ENCODE results near the gene SBF2. TPM values are rescaled to one million over a fixed set of nuclear protein-coding genes. Genes with fewer than 3 reads are reported as not detected.

Gene SBF2
- total RNA-seq, 1 experiment from 2014 or later: 30.2 TPM

DNA sequence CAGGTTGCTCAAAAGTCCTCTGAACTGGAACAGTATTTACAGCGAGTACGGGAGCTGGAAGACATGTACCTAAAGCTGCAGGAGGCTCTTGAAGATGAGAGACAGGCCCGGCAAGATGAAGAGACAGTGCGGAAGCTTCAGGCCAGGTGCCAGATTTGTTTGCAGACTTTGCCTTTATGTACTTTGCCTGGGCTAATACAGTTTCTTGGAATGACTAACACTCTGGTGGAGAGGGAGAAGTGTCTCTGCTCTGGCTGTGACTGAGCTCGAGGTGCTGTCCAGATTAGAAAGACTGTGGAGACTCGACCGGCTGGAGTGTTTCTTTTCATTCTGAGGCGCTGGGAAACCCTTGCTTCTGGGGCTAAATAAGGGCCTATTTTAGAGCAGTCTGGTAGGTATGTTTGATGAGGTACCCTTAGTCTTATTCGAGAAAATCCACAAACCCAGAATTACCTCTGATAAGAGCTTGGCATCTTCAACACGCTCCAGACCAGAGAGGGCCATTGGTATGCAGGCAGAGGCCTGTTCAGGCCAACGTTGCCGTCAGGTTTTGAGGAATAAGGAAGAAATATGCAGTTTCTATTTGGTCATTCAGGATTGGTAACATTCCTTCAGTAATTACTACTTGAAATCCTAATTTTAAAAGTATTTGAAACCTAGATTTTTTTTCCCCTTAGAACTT is 553.7 kb downstream of the SBF2 start:
- no peak overlapping the region for H4K8ac ChIP-seq (replicated peaks; ENCODE audit: insufficient read length, low read depth, low read length)
- DNase-seq: no peak

More for the DNA sequence above, 553.7 kb downstream of the SBF2 start:
- H2BK15ac ChIP-seq (ENCODE audit: low read depth, low read length): no peak overlapping the region
- no peak overlapping the region for H3K14ac ChIP-seq (ENCODE audit: insufficient read depth, low read length)
- no peaks in the 10 kb centered on the region for H3K79me2 ChIP-seq (ENCODE audit: insufficient read depth, low read length)
- Mint-ChIP-seq H3K27ac (peak overlapping the region in 2 of 3 experiments; percentile 9 to 63; a peak in 2 of 7 replicates), H3K27me3 (ENCODE audit: low read depth) (no peaks in the 10 kb centered on the region), H3K9me3 (peaks cover 4 to 5% of the 10 kb centered on the region in 2 experiments; a peak in 3 of 5 replicates), H3K36me3 (ENCODE audit: insufficient read depth in 1 of 3, low read depth in 3 of 3) (peaks cover 39 to 71% (median 62%) of the 10 kb centered on the region in 3 experiments), H3K4me3 (no peak overlapping the region), H3K4me1 (peaks cover 3 to 7% of the 10 kb centered on the region in 2 experiments; a peak in 2 of 4 replicates)
- no peaks in the 10 kb centered on the region for H3K27me3 ChIP-seq (ENCODE audit: insufficient read depth, low read length)
- H3K56ac ChIP-seq (ENCODE audit: insufficient read length, low read depth, low read length): no peak overlapping the region
- H4K20me1 ChIP-seq (ENCODE audit: control insufficient read depth, insufficient read depth, insufficient read length): no peaks in the 10 kb centered on the region
- H3T11ph ChIP-seq (ENCODE audit: low read length): no peak overlapping the region
- no peaks in the 10 kb centered on the region for H3K79me1 ChIP-seq (ENCODE audit: insufficient read depth, low read depth, low read length, poor library complexity, severe bottlenecking)
- H3K23ac ChIP-seq (ENCODE audit: insufficient read length, low read depth, low read length): no peak overlapping the region
- WGBS (ENCODE audit: extremely low coverage, insufficient read length, low lambda C conversion rate): no CpG with 5 or more reads among the region's 12 CpGs
- H3K9ac ChIP-seq (ENCODE audit: extremely low read depth, insufficient read length, low read length): no peak overlapping the region
- H2AK5ac ChIP-seq (ENCODE audit: insufficient read length, low read length): no peak overlapping the region
- H2BK12ac ChIP-seq (ENCODE audit: insufficient read length, low read depth, low read length): no peak overlapping the region
- no peaks in the 10 kb centered on the region for H3K9me3 ChIP-seq (ENCODE audit: control insufficient read depth, low read depth, low read length)
- no peak overlapping the region for H3K27ac ChIP-seq (ENCODE audit: insufficient read length, low read depth, low read length)
- H2BK20ac ChIP-seq (ENCODE audit: low read depth, low read length, poor library complexity, severe bottlenecking): no peak overlapping the region
- no peak overlapping the region for H3K4me2 ChIP-seq (ENCODE audit: insufficient read depth, insufficient read length, low read length)
- H4K5ac ChIP-seq (ENCODE audit: insufficient read length, low read depth, low read length): no peak overlapping the region
- no peak overlapping the region for H4K91ac ChIP-seq (ENCODE audit: insufficient read length, low read depth, low read length)
- H2BK120ac ChIP-seq (ENCODE audit: low read depth, low read length, poor library complexity, severe bottlenecking): no peak overlapping the region
- H3K4me1 ChIP-seq (ENCODE audit: insufficient read depth, low read length): no peaks in the 10 kb centered on the region
- H2BK5ac ChIP-seq (ENCODE audit: insufficient read length, low read length): no peak overlapping the region
- no peak overlapping the region for H3K18ac ChIP-seq (ENCODE audit: insufficient read length, low read depth, low read length)
- no peak overlapping the region for H2AFZ ChIP-seq (ENCODE audit: low read length)
- H3K4ac ChIP-seq (ENCODE audit: low read depth, low read length): no peak overlapping the region
- TF ChIP-seq, protein P1, sequence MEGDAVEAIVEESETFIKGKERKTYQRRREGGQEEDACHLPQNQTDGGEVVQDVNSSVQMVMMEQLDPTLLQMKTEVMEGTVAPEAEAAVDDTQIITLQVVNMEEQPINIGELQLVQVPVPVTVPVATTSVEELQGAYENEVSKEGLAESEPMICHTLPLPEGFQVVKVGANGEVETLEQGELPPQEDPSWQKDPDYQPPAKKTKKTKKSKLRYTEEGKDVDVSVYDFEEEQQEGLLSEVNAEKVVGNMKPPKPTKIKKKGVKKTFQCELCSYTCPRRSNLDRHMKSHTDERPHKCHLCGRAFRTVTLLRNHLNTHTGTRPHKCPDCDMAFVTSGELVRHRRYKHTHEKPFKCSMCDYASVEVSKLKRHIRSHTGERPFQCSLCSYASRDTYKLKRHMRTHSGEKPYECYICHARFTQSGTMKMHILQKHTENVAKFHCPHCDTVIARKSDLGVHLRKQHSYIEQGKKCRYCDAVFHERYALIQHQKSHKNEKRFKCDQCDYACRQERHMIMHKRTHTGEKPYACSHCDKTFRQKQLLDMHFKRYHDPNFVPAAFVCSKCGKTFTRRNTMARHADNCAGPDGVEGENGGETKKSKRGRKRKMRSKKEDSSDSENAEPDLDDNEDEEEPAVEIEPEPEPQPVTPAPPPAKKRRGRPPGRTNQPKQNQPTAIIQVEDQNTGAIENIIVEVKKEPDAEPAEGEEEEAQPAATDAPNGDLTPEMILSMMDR (conservative IDR thresholded peaks at IDR 0.05): no peak
- no peaks in the 10 kb centered on the region for H3K23me2 ChIP-seq (ENCODE audit: insufficient read length, low read depth, low read length, poor library complexity, severe bottlenecking)

All from H9 (cell line).